Measurements from ENCODE around the gene EPHA3.

DNA sequence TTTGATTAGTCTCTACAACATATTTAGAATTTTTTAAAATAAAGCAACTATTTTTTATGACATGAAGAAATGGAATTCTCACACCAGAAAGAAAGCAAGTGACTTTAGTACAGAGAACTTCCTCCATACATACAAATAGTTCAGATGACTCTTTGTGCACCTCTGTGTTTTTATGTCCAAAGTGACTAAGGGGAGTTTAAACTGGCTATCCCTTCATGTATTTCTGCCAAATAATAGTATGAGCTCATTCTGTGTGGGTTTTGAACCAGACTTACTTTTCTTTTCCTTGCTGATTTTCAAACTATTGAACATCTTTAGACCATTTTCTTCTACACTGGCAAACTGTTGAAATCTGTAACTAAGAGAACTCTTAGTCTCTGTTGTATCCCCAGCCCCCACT, 196.3 kb downstream of the EPHA3 start:
- TF ChIP-seq CTCF (IDR thresholded peaks at IDR 0.05; ENCODE audit: poor library complexity), result no peak
- no peak for TF ChIP-seq EZH2 (IDR thresholded peaks at IDR 0.05; ENCODE audit: borderline replicate concordance)
- no peak for TF ChIP-seq EZH2phosphoT487 (IDR thresholded peaks at IDR 0.05; ENCODE audit: low read depth, severe bottlenecking, unreplicated experiment)
